ENCODE data around the gene FNIP1.

- TF ChIP-seq CEBPB (IDR thresholded peaks at IDR 0.05) (no peak), EP300 (IDR thresholded peaks at IDR 0.05; ENCODE audit: borderline replicate concordance) (no peak), TEAD4 (IDR thresholded peaks at IDR 0.05) (no peak)
- TF ChIP-seq, protein P1, sequence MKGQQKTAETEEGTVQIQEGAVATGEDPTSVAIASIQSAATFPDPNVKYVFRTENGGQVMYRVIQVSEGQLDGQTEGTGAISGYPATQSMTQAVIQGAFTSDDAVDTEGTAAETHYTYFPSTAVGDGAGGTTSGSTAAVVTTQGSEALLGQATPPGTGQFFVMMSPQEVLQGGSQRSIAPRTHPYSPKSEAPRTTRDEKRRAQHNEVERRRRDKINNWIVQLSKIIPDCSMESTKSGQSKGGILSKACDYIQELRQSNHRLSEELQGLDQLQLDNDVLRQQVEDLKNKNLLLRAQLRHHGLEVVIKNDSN (IDR thresholded peaks at IDR 0.05) = no peak
Measured at GRCh38 chr5:131617140-131617822, 179.5 kb downstream of the FNIP1 start.
